Lung (tissue), 16 donors: ENCODE results near the gene CTDSP2. TPM values are rescaled to one million over a fixed set of nuclear protein-coding genes. Genes with fewer than 3 reads are reported as not detected.

Source experiments
- ATAC-seq: fragments of 200-7000 bp; cut with Tn5 transposase; one replicate; pipeline ENCODE4 v1.9.1; 2020; ENCODE audit warnings: moderate number of reproducible peaks; ENCODE audit not compliant: insufficient read depth, low FRiP score
- DNase-seq, 3 donors: peaks; one replicate each; pipeline ENCODE4 v3.0.0-alpha.2; 2013 to 2017
- H3K27ac ChIP-seq, 2 donors: one replicate each; pipeline ENCODE4 v1.5.1; 2013; ENCODE audit warnings: mild to moderate bottlenecking in 2 of 2, moderate library complexity in 2 of 2, control low read depth in 1 of 2, inconsistent platforms in 1 of 2, low read depth in 1 of 2, low read length in 1 of 2
- H3K27me3 ChIP-seq, 3 donors: one replicate each; pipeline ENCODE4 v1.5.1; 2013; ENCODE audit warnings: low read length in 2 of 3; ENCODE audit not compliant: control insufficient read depth in 3 of 3, insufficient read depth in 3 of 3
- H3K36me3 ChIP-seq, 4 donors: one replicate each; pipeline ENCODE4 v1.5.1; 2013; ENCODE audit warnings: low read length in 4 of 4, mild to moderate bottlenecking in 1 of 4, moderate library complexity in 1 of 4; ENCODE audit not compliant: control insufficient read depth in 4 of 4, insufficient read depth in 4 of 4
- H3K4me1 ChIP-seq, 5 donors: one replicate each; pipeline ENCODE4 v1.5.1; 2013; ENCODE audit warnings: low read length in 5 of 5, mild to moderate bottlenecking in 2 of 5, moderate library complexity in 1 of 5; ENCODE audit not compliant: control insufficient read depth in 5 of 5, insufficient read depth in 5 of 5
- H3K4me3 ChIP-seq: one replicate; pipeline ENCODE4 v1.5.1; 2013; ENCODE audit warnings: mild to moderate bottlenecking, control low read depth, moderate library complexity
- H3K9ac ChIP-seq, 2 donors: one replicate each; pipeline ENCODE4 v1.5.1; 2013; ENCODE audit warnings: low read length in 2 of 2, control low read depth in 1 of 2; ENCODE audit not compliant: insufficient read depth in 1 of 2
- H3K9me3 ChIP-seq, 4 donors: one replicate each; pipeline ENCODE4 v1.5.1; 2013; ENCODE audit warnings: low read length in 3 of 4, mild to moderate bottlenecking in 1 of 4, moderate library complexity in 1 of 4; ENCODE audit not compliant: control insufficient read depth in 4 of 4, insufficient read depth in 3 of 4
- CTCF ChIP-seq: IDR thresholded peaks from 2 replicates; pipeline ENCODE4 v1.5.1; 2012; ENCODE audit warnings: mild to moderate bottlenecking; ENCODE audit errors: control extremely low read depth, extremely low read depth
- WGBS, 2 donors: extraction: QIAGEN DNeasy Blood & Tissue Kit; methylation state at CpG; one replicate each; pipeline ENCODE4 v1.1.7; 2013; 5-methylcytosine and 5-hydroxymethylcytosine counted together
- long read RNA-seq, 5 donors: transcript quantifications; one replicate each; lab custom pipeline, GENCODE V29; 2026
- polyA plus RNA-seq, 2 donors: library from polyadenylated mRNA; stranded (reverse); fragments of 200-250 nt; gene quantifications; one replicate each; pipeline ENCODE4 v1.2.1, GENCODE V29; 2013
- total RNA-seq, 2 donors: library from RNA; depleted of rRNA in 1 of 2; stranded (reverse); fragments of >200 nt in 1 of 2; gene quantifications; one replicate each; pipeline ENCODE4 v1.2.1, GENCODE V29; 2014 to 2021
- donor health status: control.
- donor health status: control.
- donor health status: Bipolar disorder and iron deficiency.
- donor health status: healthy.
- donor health status: DM: yes; HTN: yes; CAD: no.

The CTDSP2 gene
- total RNA-seq: 100 to 1,000 TPM; 162 to 179 TPM
- 100 to 1,000 TPM in 1 of 2 donors, 10 to 100 TPM in 1; 46.8 to 104 TPM for polyA plus RNA-seq
- long read RNA-seq, donor 1, full-length matches to known transcripts: 46 of 70 reads
- long read RNA-seq, donor 1, partial matches to known transcripts: 24 of 70 reads
- long read RNA-seq, donor 1, other reads (novel, unspliced or antisense): 0 of 70 reads
- long read RNA-seq, donor 2, full-length matches to known transcripts: 8 of 17 reads
- long read RNA-seq, donor 2, partial matches to known transcripts: 9 of 17 reads
- long read RNA-seq, donor 2, other reads (novel, unspliced or antisense): 0 of 17 reads
- long read RNA-seq, donor 3, full-length matches to known transcripts: 14 of 34 reads
- long read RNA-seq, donor 3, partial matches to known transcripts: 20 of 34 reads
- long read RNA-seq, donor 3, other reads (novel, unspliced or antisense): 0 of 34 reads
- long read RNA-seq, donor 4, full-length matches to known transcripts: 17 of 45 reads
- long read RNA-seq, donor 4, partial matches to known transcripts: 28 of 45 reads
- long read RNA-seq, donor 4, other reads (novel, unspliced or antisense): 0 of 45 reads
- long read RNA-seq, donor 5, full-length matches to known transcripts: 48 of 86 reads
- long read RNA-seq, donor 5, partial matches to known transcripts: 33 of 86 reads
- long read RNA-seq, donor 5, other reads (novel, unspliced or antisense): 5 of 86 reads

GRCh38 chr12:57846577-57847319 lies at the start of gene CTDSP2:
Gene CTDSP2 (minus strand): TSS chr12:57846729. CDS start chr12:57846435, 294 bp downstream.
- Histone ChIP-seq H3K27ac (peak within 1 kb of the TSS; percentile 97 to 100), H3K27me3 (no peaks in the 10 kb centered on the region), H3K36me3 (peaks cover 0 to 10% (median 3%) of the 10 kb centered on the region in 4 donors), H3K4me3 (peak within 1 kb of the TSS; percentile 74), H3K4me1 (peaks cover 14 to 37% (median 16%) of the 10 kb centered on the region in 5 donors), H3K9me3 (no peaks in the 10 kb centered on the region), H3K9ac (peak within 1 kb of the TSS; percentile 77 to 80)
- no peak for TF ChIP-seq CTCF
- peak; percentile 87 for ATAC-seq
- 0 to 1% methylated on average over 45 to 58 of the region's 58 CpGs for WGBS, 2 donors
- DNase-seq: peak; percentile 99 to 100 (median 99)

GRCh38 chr12:57896115-57896433 lies 49.5 kb upstream of the CTDSP2 start:
- no peaks in the 10 kb centered on the region for H3K9me3 ChIP-seq
- 16 to 17% methylated on average over 6 of the region's 6 CpGs for WGBS, 2 donors
- H3K4me3 ChIP-seq: peak overlapping the region; percentile 46
- no peaks in the 10 kb centered on the region for H3K36me3 ChIP-seq
- H3K27ac ChIP-seq: peak overlapping the region; percentile 97 to 99
- TF ChIP-seq CTCF: no peak
- ATAC-seq: no peak
- H3K27me3 ChIP-seq: no peaks in the 10 kb centered on the region
- peak; percentile 74 to 91 (median 91) for DNase-seq
- H3K9ac ChIP-seq: peak overlapping the region; percentile 72 to 94
- peaks cover 21 to 75% (median 51%) of the 10 kb centered on the region in 5 donors for H3K4me1 ChIP-seq

GRCh38 chr12:57895389-57896114 lies 49.0 kb upstream of the CTDSP2 start:
- H3K9ac ChIP-seq: peak overlapping the region; percentile 72 to 94

More at GRCh38 chr12:57895389-57896114, 49.0 kb upstream of the CTDSP2 start:
- H3K27ac ChIP-seq: peak overlapping the region; percentile 97 to 99
- 58 to 69% methylated on average over 5 of the region's 5 CpGs for WGBS, 2 donors
- H3K9me3 ChIP-seq: no peaks in the 10 kb centered on the region
- ATAC-seq (no peak), DNase-seq (peak in 1 of 3 donors; percentile 9)
- H3K36me3 ChIP-seq: no peaks in the 10 kb centered on the region
- no peak for TF ChIP-seq CTCF
- no peak overlapping the region for H3K4me3 ChIP-seq
- no peaks in the 10 kb centered on the region for H3K27me3 ChIP-seq
- peaks cover 24 to 80% (median 54%) of the 10 kb centered on the region in 5 donors for H3K4me1 ChIP-seq
